Sigmoid colon (tissue), 7 donors: ENCODE results near the gene SLAMF9. TPM values are rescaled to one million over a fixed set of nuclear protein-coding genes. Genes with fewer than 3 reads are reported as not detected.

Experiments used
- DNase-seq: peaks from one replicate; pipeline ENCODE4 v3.0.0-alpha.2; 2019
- H3K27ac ChIP-seq, 4 donors: fragments of 200-600 bp; sonication (generic); one replicate each; pipeline ENCODE4 v1.5.1; 2016 to 2019; ENCODE audit warnings: mild to moderate bottlenecking in 1 of 4
- H3K27me3 ChIP-seq, 3 donors: fragments of 200-600 bp; sonication (generic); one replicate each; pipeline ENCODE4 v1.5.1; 2019; ENCODE audit warnings: mild to moderate bottlenecking in 1 of 3
- H3K36me3 ChIP-seq, 4 donors: fragments of 200-600 bp; sonication (generic); one replicate each; pipeline ENCODE4 v1.5.1; 2016 to 2019
- H3K4me1 ChIP-seq, 4 donors: fragments of 200-600 bp; sonication (generic); one replicate each; pipeline ENCODE4 v1.5.1; 2017 to 2019
- H3K4me3 ChIP-seq, 4 donors: fragments of 200-600 bp; sonication (generic); one replicate each; pipeline ENCODE4 v1.5.1; 2017 to 2019; ENCODE audit warnings: mild to moderate bottlenecking in 2 of 4, moderate library complexity in 1 of 4
- H3K9me3 ChIP-seq, 4 donors: fragments of 200-600 bp in 3 of 4; sonication (generic) in 3 of 4; one replicate each; pipeline versions ENCODE4 v1.5.1 to v1.6.1; 2013 to 2019
- EP300 ChIP-seq, 4 donors: sonication (generic); formaldehyde crosslinking; IDR thresholded peaks; one replicate each; pipeline ENCODE4 v1.6.1; 2017; ENCODE audit warnings: antibody characterized with exemption in 4 of 4
- POLR2A ChIP-seq, 2 donors: fragments of 450-650 bp; IDR thresholded peaks; one replicate each; pipeline ENCODE4 v1.6.1; 2016; ENCODE audit warnings: antibody characterized with exemption in 2 of 2, mild to moderate bottlenecking in 2 of 2, moderate library complexity in 2 of 2
- POLR2AphosphoS5 ChIP-seq, 4 donors: sonication (generic); formaldehyde crosslinking; IDR thresholded peaks; one replicate each; pipeline ENCODE4 v1.6.1; 2017; ENCODE audit warnings: antibody characterized with exemption in 4 of 4
- WGBS, 2 donors: extraction: QIAGEN DNeasy Blood & Tissue Kit; methylation state at CpG; one replicate each; pipeline ENCODE4 v1.1.7; 2013; 5-methylcytosine and 5-hydroxymethylcytosine counted together
- intact Hi-C: fragments of 100-400 bp; cut with DNase I; formaldehyde crosslinking; loops from one replicate; pipeline ENCODE4 v1.15.1; 2023
- polyA plus RNA-seq, 3 donors: library from polyadenylated mRNA; stranded (reverse); fragments of 200-250 nt; gene quantifications; one replicate each; pipeline ENCODE4 v1.2.3, GENCODE V29; 2013
- total RNA-seq, 4 donors: library from RNA; depleted of rRNA; stranded (reverse); fragments of >200 nt; gene quantifications; one replicate each; pipeline ENCODE4 v1.1.0, GENCODE V29; 2016
- TF ChIP-seq, protein P1 (sequence below), 4 experiments: fragments of 450-650 bp in 3 of 4; fragments of 200-600 bp in 1 of 4; IDR thresholded peaks; one replicate each; pipeline ENCODE4 v1.5.1; 2016 to 2019; ENCODE audit warnings: antibody characterized with exemption in 4 of 4, mild to moderate bottlenecking in 3 of 4, moderate library complexity in 2 of 4
- donor health status: healthy with polysubstance abuse.
- donor health status: Bipolar disorder and iron deficiency.
- donor health status: healthy.

Gene SLAMF9
- total and polyA plus RNA-seq, 7 donors = 0.15 TPM; not detected in 6

DNA sequence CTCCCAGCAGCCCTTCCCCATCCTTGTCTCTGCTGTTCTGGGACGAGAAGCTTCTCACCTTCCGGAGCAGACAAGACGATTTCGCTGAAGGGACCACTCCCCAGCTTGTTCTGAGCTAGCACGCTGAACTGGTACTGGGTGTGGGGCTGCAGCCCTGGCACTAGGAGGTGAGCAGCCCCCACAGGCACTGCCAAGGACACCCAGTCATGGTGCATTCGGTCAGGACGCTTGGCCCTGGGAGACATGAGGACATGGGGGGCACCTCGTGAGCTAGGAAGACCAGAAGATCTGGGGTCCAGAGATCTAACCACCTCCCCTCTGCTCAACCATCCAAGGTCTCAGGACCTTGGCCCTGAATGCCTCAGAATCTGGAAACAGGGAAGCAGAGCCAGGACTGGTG is 23.4 kb downstream of the SLAMF9 start:
- Histone ChIP-seq H3K9me3 (no peaks in the 10 kb centered on the region), H3K4me3 (no peak overlapping the region), H3K27ac (no peak overlapping the region), H3K36me3 (no peaks in the 10 kb centered on the region), H3K27me3 (no peaks in the 10 kb centered on the region), H3K4me1 (peaks cover 0 to 10% (median 8%) of the 10 kb centered on the region in 4 donors)
- 94 to 97% methylated on average over 8 of the region's 8 CpGs for WGBS, 2 donors
- intact Hi-C loops = no loop called here
- no peak for DNase-seq
- TF ChIP-seq EP300 (IDR thresholded peaks at IDR 0.05) = no peak
- TF ChIP-seq POLR2AphosphoS5 (IDR thresholded peaks at IDR 0.05) = no peak
- TF ChIP-seq, protein P1, sequence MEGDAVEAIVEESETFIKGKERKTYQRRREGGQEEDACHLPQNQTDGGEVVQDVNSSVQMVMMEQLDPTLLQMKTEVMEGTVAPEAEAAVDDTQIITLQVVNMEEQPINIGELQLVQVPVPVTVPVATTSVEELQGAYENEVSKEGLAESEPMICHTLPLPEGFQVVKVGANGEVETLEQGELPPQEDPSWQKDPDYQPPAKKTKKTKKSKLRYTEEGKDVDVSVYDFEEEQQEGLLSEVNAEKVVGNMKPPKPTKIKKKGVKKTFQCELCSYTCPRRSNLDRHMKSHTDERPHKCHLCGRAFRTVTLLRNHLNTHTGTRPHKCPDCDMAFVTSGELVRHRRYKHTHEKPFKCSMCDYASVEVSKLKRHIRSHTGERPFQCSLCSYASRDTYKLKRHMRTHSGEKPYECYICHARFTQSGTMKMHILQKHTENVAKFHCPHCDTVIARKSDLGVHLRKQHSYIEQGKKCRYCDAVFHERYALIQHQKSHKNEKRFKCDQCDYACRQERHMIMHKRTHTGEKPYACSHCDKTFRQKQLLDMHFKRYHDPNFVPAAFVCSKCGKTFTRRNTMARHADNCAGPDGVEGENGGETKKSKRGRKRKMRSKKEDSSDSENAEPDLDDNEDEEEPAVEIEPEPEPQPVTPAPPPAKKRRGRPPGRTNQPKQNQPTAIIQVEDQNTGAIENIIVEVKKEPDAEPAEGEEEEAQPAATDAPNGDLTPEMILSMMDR (IDR thresholded peaks at IDR 0.05) = no peak
- TF ChIP-seq POLR2A (IDR thresholded peaks at IDR 0.05) = no peak

DNA sequence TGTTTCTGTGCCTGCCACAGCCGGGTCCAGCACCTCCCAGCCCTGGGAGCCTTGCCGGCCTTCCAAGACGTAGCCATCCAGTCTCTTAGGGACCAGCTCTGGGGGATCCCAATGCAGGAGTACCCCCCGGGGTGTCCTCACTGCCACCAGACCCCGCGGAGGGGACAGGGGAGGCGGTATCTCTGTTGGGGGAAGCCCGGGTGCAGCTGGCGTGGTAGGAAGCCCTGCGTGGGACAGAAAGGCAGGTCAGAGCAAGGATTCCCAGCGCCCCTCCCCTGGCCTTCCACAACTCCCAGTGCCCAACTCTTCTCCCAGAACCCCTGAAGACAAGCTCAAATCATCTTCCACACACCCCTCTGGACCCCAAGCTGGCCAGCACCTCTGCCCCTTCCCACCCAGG is 23.8 kb downstream of the SLAMF9 start:
- Histone ChIP-seq H3K36me3 (no peaks in the 10 kb centered on the region), H3K9me3 (no peaks in the 10 kb centered on the region), H3K4me1 (peaks cover 0 to 10% (median 8%) of the 10 kb centered on the region in 4 donors), H3K27ac (no peak overlapping the region), H3K4me3 (no peak overlapping the region), H3K27me3 (no peaks in the 10 kb centered on the region)
- 93 to 97% methylated on average over 11 of the region's 11 CpGs for WGBS, 2 donors
- intact Hi-C loops = no loop called here
- no peak for DNase-seq
- TF ChIP-seq POLR2AphosphoS5 (IDR thresholded peaks at IDR 0.05) = no peak
- TF ChIP-seq POLR2A (IDR thresholded peaks at IDR 0.05) = no peak
- TF ChIP-seq EP300 (IDR thresholded peaks at IDR 0.05) = no peak
- TF ChIP-seq, protein P1 (IDR thresholded peaks at IDR 0.05) = no peak

DNA sequence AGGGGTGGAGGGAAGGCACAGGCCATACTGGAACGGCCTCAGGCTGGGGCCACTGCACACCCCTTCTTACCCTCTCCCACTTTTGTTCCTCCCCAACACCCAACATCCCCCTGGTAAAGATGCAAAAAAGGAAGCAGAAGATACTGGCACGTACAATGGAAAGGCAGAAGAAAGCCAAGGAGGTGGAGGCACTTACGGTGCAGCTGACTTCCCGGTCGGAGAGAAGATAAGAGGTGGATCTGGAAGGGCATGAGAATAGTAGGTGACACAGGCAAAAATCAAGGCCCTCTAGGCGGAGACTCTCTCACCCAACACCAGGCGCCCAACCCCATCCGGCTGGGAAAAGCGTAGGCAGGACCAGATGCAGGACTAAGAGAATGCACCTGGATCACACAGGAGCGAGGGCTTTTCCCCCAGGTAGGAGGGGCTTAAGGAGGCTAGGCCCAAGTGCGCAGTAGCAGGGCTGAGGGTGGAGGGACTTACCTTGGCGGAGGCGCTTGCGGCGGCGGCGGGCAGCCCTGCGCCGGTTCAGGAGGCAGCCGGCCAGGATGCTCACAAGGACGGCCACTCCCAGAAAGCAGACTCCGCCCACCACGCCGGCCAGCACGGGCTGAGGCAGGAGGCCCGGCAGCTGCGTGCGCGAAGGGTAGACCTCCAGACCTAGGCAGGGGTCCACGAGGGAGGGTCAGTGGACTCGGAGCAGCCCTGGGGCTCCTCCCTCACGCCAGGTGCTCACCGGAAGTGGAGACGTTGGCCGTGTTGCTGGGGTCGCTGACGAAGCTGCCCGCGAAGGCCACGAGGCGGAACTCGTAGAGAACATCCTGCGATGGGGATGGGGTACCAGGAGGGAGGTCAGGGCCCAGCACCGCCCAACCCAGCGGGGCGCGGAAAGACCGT is 24.6 kb downstream of the SLAMF9 start:
- intact Hi-C loops = loop anchor here (10.0 kb wide), 1 partner anchor 145 kb away; the partner anchor contains the start of gene DUSP23
- 86 to 90% methylated on average over 48 of the region's 48 CpGs for WGBS, 2 donors
- Histone ChIP-seq H3K27me3 (no peaks in the 10 kb centered on the region), H3K27ac (no peak overlapping the region), H3K4me1 (peaks cover 0 to 14% (median 8%) of the 10 kb centered on the region in 4 donors), H3K9me3 (no peaks in the 10 kb centered on the region), H3K4me3 (no peak overlapping the region), H3K36me3 (no peaks in the 10 kb centered on the region)
- TF ChIP-seq, protein P1 (IDR thresholded peaks at IDR 0.05) = no peak
- TF ChIP-seq POLR2AphosphoS5 (IDR thresholded peaks at IDR 0.05) (no peak), POLR2A (IDR thresholded peaks at IDR 0.05) (no peak), EP300 (IDR thresholded peaks at IDR 0.05) (no peak)
- DNase-seq = no peak

DNA sequence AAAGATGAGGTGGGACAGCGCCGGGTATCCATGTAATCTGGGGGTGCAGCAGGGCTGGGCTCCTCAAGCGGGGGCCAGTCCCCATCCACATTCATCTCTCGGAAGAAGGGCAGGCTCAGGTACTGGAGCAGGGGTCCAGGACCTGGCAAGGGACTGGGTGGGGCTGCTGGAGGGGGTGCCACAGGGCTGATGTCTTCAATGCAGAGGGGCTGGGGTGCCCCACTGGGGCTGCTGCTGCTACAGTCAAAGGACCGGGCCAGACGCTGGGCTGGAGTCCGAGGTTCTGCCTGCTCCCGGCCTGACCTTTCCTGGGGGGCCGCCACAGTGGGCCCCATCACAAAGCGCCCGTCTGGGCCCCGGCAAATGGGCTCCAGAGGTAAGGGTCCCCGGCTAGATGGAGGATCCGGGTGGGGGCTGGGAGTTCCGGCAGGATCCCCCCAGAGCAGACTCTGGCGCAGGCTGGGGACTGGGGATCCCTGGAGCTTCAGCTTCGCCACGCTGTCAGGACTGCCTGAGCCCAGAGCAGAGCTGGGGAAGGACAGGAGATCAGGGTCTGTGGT is 25.5 kb downstream of the SLAMF9 start:
- Histone ChIP-seq H3K4me3 (no peak overlapping the region), H3K27me3 (no peaks in the 10 kb centered on the region), H3K9me3 (no peaks in the 10 kb centered on the region), H3K36me3 (no peaks in the 10 kb centered on the region), H3K4me1 (peaks cover 0 to 22% (median 12%) of the 10 kb centered on the region in 4 donors), H3K27ac (no peak overlapping the region)
- DNase-seq = no peak
- intact Hi-C loops = loop anchor here (10.0 kb wide), 1 partner anchor 144 kb away; the partner anchor contains the start of gene DUSP23
- WGBS, 2 donors = 96% methylated on average over 18 of the region's 18 CpGs
- no peak for TF ChIP-seq POLR2AphosphoS5 (IDR thresholded peaks at IDR 0.05)
- TF ChIP-seq, protein P1 (IDR thresholded peaks at IDR 0.05) = no peak
- TF ChIP-seq EP300 (IDR thresholded peaks at IDR 0.05) = no peak
- TF ChIP-seq POLR2A (IDR thresholded peaks at IDR 0.05) = no peak
